Keratinocyte (primary cell): ENCODE measurements around the gene RCE1.

Experiments
- EZH2 ChIP-seq: IDR thresholded peaks from one replicate; pipeline ENCODE4 v1.6.1; 2012; ENCODE audit warnings: inconsistent platforms, mild to moderate bottlenecking, low read length, moderate library complexity
- TF ChIP-seq, protein P1 (sequence below), 3 experiments: IDR thresholded peaks in 1 of 3; conservative IDR thresholded peaks in 1 of 3; optimal IDR thresholded peaks in 1 of 3; 2 replicates in 2 of 3; 3 replicates in 1 of 3; pipeline versions ENCODE3 to v1.5.1; 2011; ENCODE audit warnings: low read length in 3 of 3, mild to moderate bottlenecking in 3 of 3, moderate library complexity in 2 of 3, control low read depth in 1 of 3, inconsistent platforms in 1 of 3; ENCODE audit not compliant: insufficient read depth in 2 of 3; ENCODE audit errors: extremely low read depth in 1 of 3

- TF ChIP-seq EZH2: no peak
- TF ChIP-seq, protein P1, sequence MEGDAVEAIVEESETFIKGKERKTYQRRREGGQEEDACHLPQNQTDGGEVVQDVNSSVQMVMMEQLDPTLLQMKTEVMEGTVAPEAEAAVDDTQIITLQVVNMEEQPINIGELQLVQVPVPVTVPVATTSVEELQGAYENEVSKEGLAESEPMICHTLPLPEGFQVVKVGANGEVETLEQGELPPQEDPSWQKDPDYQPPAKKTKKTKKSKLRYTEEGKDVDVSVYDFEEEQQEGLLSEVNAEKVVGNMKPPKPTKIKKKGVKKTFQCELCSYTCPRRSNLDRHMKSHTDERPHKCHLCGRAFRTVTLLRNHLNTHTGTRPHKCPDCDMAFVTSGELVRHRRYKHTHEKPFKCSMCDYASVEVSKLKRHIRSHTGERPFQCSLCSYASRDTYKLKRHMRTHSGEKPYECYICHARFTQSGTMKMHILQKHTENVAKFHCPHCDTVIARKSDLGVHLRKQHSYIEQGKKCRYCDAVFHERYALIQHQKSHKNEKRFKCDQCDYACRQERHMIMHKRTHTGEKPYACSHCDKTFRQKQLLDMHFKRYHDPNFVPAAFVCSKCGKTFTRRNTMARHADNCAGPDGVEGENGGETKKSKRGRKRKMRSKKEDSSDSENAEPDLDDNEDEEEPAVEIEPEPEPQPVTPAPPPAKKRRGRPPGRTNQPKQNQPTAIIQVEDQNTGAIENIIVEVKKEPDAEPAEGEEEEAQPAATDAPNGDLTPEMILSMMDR (optimal IDR thresholded peaks at IDR 0.05 in 1 of 3, IDR thresholded peaks at IDR 0.05 in 1 of 3, conservative IDR thresholded peaks at IDR 0.05 in 1 of 3; ENCODE audit: extremely low read depth in 1 of 3, insufficient read depth in 2 of 3, low read length in 3 of 3): peak in 1 of 3 experiments; percentile 44
Measured at GRCh38 chr11:66881451-66881835, 38.2 kb downstream of the RCE1 start.
